Body of pancreas (tissue), 4 donors: Measurements from ENCODE around the gene LRRC23. TPM values are rescaled to one million over a fixed set of nuclear protein-coding genes. Genes with fewer than 3 reads are reported as not detected.

Source experiments
- ATAC-seq: fragments of 150-250 bp; one replicate; pipeline ENCODE4 v1.9.1; 2016
- DNase-seq, 4 donors: peaks; one replicate each; pipeline ENCODE4 v3.0.0-alpha.2; 2019
- H3K27ac ChIP-seq, 4 donors: fragments of 200-600 bp; sonication (generic); 1 replicate in 3 of 4; 2 replicates in 1 of 4; pipeline versions ENCODE4 v1.5.1 to v1.6.1; 2016 to 2019; ENCODE audit warnings: mild to moderate bottlenecking in 1 of 4, mixed read lengths in 1 of 4, moderate library complexity in 1 of 4
- H3K27me3 ChIP-seq, 2 donors: fragments of 200-600 bp; sonication (generic); one replicate each; pipeline ENCODE4 v1.6.0; 2016; ENCODE audit warnings: mild to moderate bottlenecking in 1 of 2
- H3K36me3 ChIP-seq, 2 donors: fragments of 200-600 bp; sonication (generic); replicated peaks in 1 of 2; 2 replicates each; pipeline ENCODE4 v1.5.1; 2016; ENCODE audit warnings: low read depth in 2 of 2; ENCODE audit not compliant: insufficient read depth in 1 of 2
- H3K4me1 ChIP-seq: fragments of 200-600 bp; sonication (generic); one replicate; pipeline ENCODE4 v1.6.0; 2016
- H3K4me3 ChIP-seq, 2 donors: fragments of 200-600 bp; sonication (generic); 1 replicate in 1 of 2; 2 replicates in 1 of 2; pipeline ENCODE4 v1.5.1; 2016 to 2019
- H3K9me3 ChIP-seq, 3 donors: fragments of 200-600 bp; sonication (generic); 1 replicate in 2 of 3; 2 replicates in 1 of 3; pipeline ENCODE4 v1.5.1; 2016
- POLR2A ChIP-seq, 3 donors: fragments of 450-650 bp; IDR thresholded peaks; one replicate each; pipeline ENCODE4 v1.6.1; 2016; ENCODE audit warnings: antibody characterized with exemption in 3 of 3, mild to moderate bottlenecking in 2 of 3
- WGBS, 2 donors: methylation state at CpG; one replicate each; pipeline ENCODE4 v1.1.5; 2017; 5-methylcytosine and 5-hydroxymethylcytosine counted together
- intact Hi-C: fragments of 100-400 bp; cut with DNase I; formaldehyde crosslinking; loops from one replicate; pipeline ENCODE4 v1.15.1; 2023
- total RNA-seq, 2 donors: library from RNA; depleted of rRNA; stranded (reverse); fragments of >200 nt; gene quantifications; one replicate each; pipeline ENCODE4 v1.1.0, GENCODE V29; 2016
- TF ChIP-seq, protein P1 (sequence below), 7 experiments: fragments of 450-650 bp in 4 of 7; fragments of 200-600 bp in 3 of 7; sonication (generic) in 3 of 7; IDR thresholded peaks; one replicate each; pipeline ENCODE4 v1.5.1; 2016 to 2019; ENCODE audit warnings: antibody characterized with exemption in 7 of 7

Gene LRRC23
- total RNA-seq, 2 donors from 2014 or later = 7.0 to 21.1 TPM

DNA sequence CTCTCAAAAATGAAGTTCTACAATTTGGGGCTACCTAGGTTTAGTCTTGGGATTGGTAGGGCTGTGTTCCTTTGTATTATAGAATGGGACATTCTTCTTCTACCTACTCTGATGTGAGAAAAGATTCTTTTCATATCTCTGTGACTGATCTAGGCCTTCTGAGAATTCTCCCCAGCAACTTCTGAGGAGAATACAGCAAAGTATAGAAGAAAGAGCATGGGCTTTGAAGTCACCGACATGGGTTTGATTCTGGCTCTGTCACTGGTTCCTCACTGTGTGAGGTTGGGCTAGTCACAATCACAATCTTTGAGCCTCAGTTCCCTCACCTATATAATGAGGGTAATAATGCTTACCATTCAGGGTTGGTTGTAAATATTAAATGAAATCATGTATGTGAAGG, 28.1 kb downstream of the LRRC23 start:
- Histone ChIP-seq H3K27me3 (no peaks in the 10 kb centered on the region), H3K4me3 (no peak overlapping the region), H3K27ac (no peak overlapping the region), H3K4me1 (peaks cover 40% of the 10 kb centered on the region), H3K36me3 (no peaks in the 10 kb centered on the region), H3K9me3 (no peaks in the 10 kb centered on the region)
- intact Hi-C loops = no loop called here
- 48 to 78% methylated on average over 1 of the region's 1 CpG for WGBS, 2 donors
- no peak for DNase-seq
- no peak for TF ChIP-seq POLR2A (IDR thresholded peaks at IDR 0.05)
- TF ChIP-seq, protein P1, sequence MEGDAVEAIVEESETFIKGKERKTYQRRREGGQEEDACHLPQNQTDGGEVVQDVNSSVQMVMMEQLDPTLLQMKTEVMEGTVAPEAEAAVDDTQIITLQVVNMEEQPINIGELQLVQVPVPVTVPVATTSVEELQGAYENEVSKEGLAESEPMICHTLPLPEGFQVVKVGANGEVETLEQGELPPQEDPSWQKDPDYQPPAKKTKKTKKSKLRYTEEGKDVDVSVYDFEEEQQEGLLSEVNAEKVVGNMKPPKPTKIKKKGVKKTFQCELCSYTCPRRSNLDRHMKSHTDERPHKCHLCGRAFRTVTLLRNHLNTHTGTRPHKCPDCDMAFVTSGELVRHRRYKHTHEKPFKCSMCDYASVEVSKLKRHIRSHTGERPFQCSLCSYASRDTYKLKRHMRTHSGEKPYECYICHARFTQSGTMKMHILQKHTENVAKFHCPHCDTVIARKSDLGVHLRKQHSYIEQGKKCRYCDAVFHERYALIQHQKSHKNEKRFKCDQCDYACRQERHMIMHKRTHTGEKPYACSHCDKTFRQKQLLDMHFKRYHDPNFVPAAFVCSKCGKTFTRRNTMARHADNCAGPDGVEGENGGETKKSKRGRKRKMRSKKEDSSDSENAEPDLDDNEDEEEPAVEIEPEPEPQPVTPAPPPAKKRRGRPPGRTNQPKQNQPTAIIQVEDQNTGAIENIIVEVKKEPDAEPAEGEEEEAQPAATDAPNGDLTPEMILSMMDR (IDR thresholded peaks at IDR 0.05) = no peak
- ATAC-seq = no peak

DNA sequence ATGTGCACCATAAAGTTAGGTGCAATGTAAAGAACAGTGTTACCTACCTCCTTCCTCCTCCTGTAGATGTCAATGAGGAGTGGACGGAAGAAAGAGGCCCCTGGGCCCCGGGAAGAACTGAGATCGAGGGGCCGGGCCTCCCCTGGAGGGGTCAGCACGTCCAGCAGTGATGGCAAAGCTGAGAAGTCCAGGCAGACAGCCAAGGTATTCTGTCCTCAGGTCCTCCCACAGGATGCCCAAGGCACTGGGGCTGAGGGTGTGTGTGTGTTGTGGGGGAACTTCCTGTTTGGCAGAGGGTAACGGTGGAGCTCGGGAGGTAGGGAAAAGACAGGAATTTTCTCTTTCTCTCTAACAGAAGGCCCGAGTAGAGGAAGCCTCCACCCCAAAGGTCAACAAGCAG, 29.5 kb downstream of the LRRC23 start:
- peaks cover 50% of the 10 kb centered on the region for H3K4me1 ChIP-seq
- H3K36me3 ChIP-seq = no peaks in the 10 kb centered on the region
- no peaks in the 10 kb centered on the region for H3K9me3 ChIP-seq
- H3K27me3 ChIP-seq = no peaks in the 10 kb centered on the region
- no peak for TF ChIP-seq POLR2A (IDR thresholded peaks at IDR 0.05)
- TF ChIP-seq, protein P1 (IDR thresholded peaks at IDR 0.05) = no peak
- 50 to 61% methylated on average over 8 of the region's 8 CpGs for WGBS, 2 donors
- DNase-seq (no peak), ATAC-seq (no peak)
- H3K4me3 ChIP-seq = no peak overlapping the region
- intact Hi-C loops = no loop called here
- H3K27ac ChIP-seq = peak overlapping the region in 3 of 4 donors; percentile 2 to 46 (median 29)

DNA sequence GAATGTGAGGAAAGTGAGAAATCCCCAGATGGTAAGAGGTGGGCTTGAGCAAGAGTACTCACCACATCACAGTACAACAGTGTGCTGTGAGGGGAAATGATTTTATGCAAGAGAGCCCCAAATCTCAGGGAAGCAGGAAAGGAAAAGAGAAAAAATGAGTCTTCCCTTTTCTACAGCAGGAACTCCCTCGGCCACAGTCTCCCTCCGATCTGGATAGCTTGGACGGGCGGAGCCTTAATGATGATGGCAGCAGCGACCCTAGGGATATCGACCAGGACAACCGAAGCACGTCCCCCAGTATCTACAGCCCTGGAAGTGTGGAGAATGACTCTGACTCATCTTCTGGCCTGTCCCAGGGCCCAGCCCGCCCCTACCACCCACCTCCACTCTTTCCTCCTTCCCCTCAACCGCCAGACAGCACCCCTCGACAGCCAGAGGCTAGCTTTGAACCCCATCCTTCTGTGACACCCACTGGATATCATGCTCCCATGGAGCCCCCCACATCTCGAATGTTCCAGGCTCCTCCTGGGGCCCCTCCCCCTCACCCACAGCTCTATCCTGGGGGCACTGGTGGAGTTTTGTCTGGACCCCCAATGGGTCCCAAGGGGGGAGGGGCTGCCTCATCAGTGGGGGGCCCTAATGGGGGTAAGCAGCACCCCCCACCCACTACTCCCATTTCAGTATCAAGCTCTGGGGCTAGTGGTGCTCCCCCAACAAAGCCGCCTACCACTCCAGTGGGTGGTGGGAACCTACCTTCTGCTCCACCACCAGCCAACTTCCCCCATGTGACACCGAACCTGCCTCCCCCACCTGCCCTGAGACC, 31.0 kb downstream of the LRRC23 start:
- intact Hi-C loops = no loop called here
- peak overlapping the region in 1 of 4 donors; percentile 83 for H3K27ac ChIP-seq
- TF ChIP-seq, protein P1 (IDR thresholded peaks at IDR 0.05) = no peak
- TF ChIP-seq POLR2A (IDR thresholded peaks at IDR 0.05) = no peak
- DNase-seq = no peak
- H3K4me1 ChIP-seq = peaks cover 37% of the 10 kb centered on the region
- H3K27me3 ChIP-seq = no peaks in the 10 kb centered on the region
- no peak for ATAC-seq
- H3K36me3 ChIP-seq = no peaks in the 10 kb centered on the region
- no peaks in the 10 kb centered on the region for H3K9me3 ChIP-seq
- WGBS, 2 donors = 78 to 88% methylated on average over 13 of the region's 14 CpGs
- no peak overlapping the region for H3K4me3 ChIP-seq

DNA sequence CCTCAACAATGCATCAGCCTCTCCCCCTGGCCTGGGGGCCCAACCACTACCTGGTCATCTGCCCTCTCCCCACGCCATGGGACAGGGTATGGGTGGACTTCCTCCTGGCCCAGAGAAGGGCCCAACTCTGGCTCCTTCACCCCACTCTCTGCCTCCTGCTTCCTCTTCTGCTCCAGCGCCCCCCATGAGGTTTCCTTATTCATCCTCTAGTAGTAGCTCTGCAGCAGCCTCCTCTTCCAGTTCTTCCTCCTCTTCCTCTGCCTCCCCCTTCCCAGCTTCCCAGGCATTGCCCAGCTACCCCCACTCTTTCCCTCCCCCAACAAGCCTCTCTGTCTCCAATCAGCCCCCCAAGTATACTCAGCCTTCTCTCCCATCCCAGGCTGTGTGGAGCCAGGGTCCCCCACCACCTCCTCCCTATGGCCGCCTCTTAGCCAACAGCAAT, 31.6 kb downstream of the LRRC23 start:
- Histone ChIP-seq H3K4me1 (peaks cover 37% of the 10 kb centered on the region), H3K27ac (peak overlapping the region in 3 of 4 donors; percentile 83 to 96 (median 87)), H3K4me3 (no peak overlapping the region), H3K9me3 (no peaks in the 10 kb centered on the region), H3K36me3 (no peaks in the 10 kb centered on the region), H3K27me3 (no peaks in the 10 kb centered on the region)
- TF ChIP-seq, protein P1 (IDR thresholded peaks at IDR 0.05) = no peak
- no peak for TF ChIP-seq POLR2A (IDR thresholded peaks at IDR 0.05)
- 92 to 93% methylated on average over 3 of the region's 3 CpGs for WGBS, 2 donors
- ATAC-seq (no peak), DNase-seq (no peak)
- intact Hi-C loops = no loop called here
